ENCODE data around the gene CDH15. TPM values are rescaled to one million over a fixed set of nuclear protein-coding genes. Genes with fewer than 3 reads are reported as not detected.
A peak's percentile ranks its signal among the peaks of the same experiment; 100 is the strongest.

CDH15 gene
- total RNA-seq, 1 donor from 2014 or later: 4.3 TPM

GRCh38 chr16:89170346-89171215 is 967 bp upstream of the CDH15 start:
- no peak for ATAC-seq
- DNase-seq (ENCODE audit: low spot score): no peak

DNA sequence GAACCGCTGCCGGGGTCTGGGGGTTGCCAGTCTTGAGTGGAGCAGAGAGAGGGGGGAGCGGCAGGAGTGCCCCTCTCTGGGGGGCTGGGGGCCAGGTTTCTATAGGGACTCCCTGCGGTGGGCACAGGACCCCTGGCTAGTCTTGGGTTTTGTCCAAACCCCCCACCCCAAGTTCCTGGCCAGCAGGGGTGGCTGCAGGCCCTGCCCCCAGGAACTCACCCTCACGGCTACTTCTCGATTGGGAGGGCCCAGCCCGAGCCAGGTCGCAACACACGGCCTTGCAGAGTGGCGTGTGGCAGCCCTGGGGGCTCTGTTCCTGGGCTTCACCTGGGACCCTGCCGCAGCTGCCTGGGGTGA is 601 bp downstream of the CDH15 start:
- ATAC-seq (no peak), DNase-seq (ENCODE audit: low spot score) (no peak)

GRCh38 chr16:89172528-89173173 is 1.1 kb downstream of the CDH15 start:
- ATAC-seq (peak; percentile 57), DNase-seq (ENCODE audit: low spot score) (no peak)

DNA sequence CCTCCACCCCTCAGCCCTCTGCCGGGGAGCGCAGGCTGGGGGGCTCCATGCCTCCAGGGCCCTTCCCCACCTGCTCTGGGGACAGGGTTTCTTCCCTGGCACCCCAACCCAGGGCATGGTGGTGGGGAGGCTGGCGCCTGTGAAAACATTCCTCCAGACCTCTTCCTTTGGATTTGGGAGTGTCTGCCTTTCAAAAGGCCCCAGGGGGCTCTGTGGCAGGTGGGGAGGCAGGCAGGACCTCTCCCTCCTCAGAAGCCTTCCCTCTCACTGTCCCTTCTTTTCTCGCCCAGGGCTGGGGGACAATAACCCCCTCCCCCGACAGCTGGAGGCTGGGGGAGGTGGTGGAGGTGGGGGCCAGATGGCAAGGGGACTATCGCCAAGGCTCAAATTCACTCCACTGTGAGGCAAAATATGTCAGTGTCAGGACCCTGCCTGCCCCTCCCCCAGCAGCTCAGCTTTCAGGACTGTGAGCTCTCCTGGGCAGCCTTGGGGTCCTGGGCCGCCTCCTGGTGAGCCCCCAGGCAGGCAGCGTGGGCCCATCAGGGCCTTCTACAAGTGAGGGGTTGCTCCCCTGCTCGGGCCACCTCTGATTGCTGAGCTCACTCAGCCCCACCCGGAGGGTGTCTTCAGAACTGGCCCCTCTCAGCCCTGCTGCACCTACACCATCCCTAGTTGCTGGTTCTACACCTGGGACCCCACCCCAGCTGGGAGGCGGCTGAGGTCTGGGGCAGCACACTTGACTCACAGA is 1.8 kb downstream of the CDH15 start:
- DNase-seq (ENCODE audit: low spot score) (no peak), ATAC-seq (no peak)

GRCh38 chr16:89174055-89174827 is 2.7 kb downstream of the CDH15 start:
- ATAC-seq: no peak
- no peak for DNase-seq (ENCODE audit: low spot score)

- ATAC-seq: peak; percentile 33
- DNase-seq (ENCODE audit: low spot score): no peak
Observed at GRCh38 chr16:89174877-89175276, 3.3 kb downstream of the CDH15 start.

GRCh38 chr16:89175280-89176146 is 4.0 kb downstream of the CDH15 start:
- DNase-seq (ENCODE audit: low spot score) (no peak), ATAC-seq (no peak)

GRCh38 chr16:89176147-89176690 is 4.7 kb downstream of the CDH15 start:
- ATAC-seq (no peak), DNase-seq (ENCODE audit: low spot score) (no peak)

- no peak for DNase-seq (ENCODE audit: low spot score)
- ATAC-seq: no peak
Observed at GRCh38 chr16:89176717-89177116, 5.2 kb downstream of the CDH15 start.

GRCh38 chr16:89177501-89177900 is 6.0 kb downstream of the CDH15 start:
- no peak for DNase-seq (ENCODE audit: low spot score)
- ATAC-seq: no peak

- DNase-seq (ENCODE audit: low spot score) (no peak), ATAC-seq (no peak)
Observed at GRCh38 chr16:89178453-89179147, 7.1 kb downstream of the CDH15 start.

DNA sequence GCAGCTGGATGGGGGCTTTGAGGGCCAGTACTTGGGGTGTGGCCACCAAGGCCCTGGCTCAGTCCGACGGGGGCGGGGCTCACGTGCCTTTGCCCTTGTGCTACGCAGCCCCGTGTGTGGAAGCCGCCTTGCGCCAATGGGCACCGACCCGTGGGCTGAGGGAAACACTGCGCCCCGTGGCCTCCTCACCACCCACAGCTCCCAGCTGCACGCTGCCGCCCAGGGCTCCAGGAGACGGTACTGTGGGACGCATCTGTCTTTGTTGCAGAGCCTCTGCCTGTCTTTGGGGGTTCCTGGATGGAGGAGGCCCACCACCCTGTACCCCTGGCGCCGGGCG is 7.6 kb downstream of the CDH15 start:
- no peak for ATAC-seq
- no peak for DNase-seq (ENCODE audit: low spot score)

DNA sequence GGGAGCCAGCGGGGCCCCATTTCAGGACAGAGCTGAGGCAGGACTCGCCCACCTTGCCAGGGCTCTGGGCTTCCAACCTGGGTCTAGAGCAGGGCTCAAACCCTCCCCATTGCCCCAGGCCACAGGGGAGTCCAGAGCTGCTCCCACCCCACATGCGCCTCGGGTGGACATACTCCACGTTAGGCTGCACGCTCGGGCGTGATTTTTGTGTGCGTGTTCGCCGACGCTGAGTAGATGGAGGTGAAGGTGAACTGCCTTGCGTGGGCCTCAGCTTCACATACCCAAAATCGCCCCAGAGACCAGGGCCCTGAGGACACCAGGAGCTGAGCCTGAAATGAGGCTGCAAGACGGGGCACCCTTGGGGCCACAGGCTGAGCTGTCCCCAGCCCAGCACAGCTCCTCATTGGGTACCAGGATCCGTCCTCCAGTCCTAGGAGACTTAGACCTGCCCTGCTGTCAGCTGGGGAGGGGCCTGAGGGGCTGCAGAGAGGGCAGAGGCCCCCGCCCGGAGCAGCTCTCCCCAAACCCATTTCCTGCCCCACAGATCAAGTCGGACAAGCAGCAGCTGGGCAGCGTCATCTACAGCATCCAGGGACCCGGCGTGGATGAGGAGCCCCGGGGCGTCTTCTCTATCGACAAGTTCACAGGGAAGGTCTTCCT is 8.2 kb downstream of the CDH15 start:
- ATAC-seq: no peak
- DNase-seq (ENCODE audit: low spot score): no peak

DNA sequence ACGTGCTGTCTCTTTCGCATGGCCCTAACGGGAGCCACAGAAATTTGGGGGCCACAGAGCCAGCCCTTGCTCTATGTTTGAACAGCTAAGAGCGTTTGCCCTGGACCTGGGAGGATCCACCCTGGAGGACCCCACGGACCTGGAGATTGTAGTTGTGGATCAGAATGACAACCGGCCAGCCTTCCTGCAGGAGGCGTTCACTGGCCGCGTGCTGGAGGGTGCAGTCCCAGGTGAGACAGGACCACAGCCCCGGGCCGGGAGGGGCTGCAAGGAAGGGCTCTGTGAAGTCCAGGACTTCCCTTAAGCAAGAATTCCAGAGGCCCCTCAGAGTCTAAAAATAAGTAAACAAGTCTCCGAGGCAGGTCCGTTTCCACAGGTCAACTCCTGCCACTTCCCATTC is 11.9 kb downstream of the CDH15 start:
- no peak for ATAC-seq
- no peak for DNase-seq (ENCODE audit: low spot score)

DNA sequence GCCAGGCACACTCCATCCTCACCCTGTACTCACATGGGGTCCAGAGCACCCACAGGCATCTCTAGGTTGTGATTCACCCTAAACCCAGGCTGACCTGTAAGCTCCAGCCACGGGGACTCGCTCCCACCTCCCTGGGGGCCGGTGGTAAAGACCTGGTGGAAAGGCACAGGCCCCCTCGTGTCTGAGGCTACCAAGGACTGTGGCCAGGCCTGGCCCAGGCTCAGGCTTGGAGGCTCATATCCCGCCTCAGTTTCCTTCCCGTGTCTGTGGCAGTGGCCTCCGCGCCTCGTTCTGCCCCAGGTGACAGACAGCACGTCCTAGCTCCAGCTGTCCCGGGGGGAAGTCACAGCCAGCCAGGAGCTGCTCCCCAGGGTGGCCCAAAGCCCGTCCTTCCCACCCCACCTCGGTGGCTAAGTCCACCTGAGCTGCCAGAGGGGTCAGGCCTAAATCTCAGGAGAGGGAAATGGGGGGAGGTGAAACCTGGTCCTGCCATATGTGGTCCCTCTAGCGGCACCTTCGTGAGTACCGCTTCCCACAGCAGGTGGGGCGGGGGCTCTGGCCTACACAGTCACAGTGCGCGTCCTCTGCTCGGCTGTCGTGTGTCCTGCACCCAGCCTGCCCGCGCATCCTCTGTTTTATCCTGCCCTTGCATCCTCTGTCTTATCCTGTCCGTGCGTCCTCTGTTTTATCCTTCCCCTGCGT is 12.6 kb downstream of the CDH15 start:
- ATAC-seq (no peak), DNase-seq (ENCODE audit: low spot score) (no peak)

DNA sequence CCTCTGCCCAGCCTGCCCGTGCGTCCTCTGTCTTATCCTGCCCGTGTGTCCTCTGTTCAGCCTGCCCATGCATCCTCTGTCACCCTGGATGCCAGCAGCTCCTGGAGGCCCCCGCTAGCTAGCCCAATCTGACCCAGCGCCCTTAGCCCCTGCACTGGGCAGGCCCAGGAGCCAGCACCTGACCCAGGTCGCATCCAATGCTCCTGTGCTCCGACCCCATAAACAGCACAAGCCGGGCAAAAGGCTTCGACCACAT is 13.1 kb downstream of the CDH15 start:
- DNase-seq (ENCODE audit: low spot score): no peak
- no peak for ATAC-seq

GRCh38 chr16:89184933-89185794 is 13.6 kb downstream of the CDH15 start:
- no peak for DNase-seq (ENCODE audit: low spot score)
- no peak for ATAC-seq
